Suprapubic skin (tissue), 4 donors: ENCODE results near the gene DNAJC5. TPM values are rescaled to one million over a fixed set of nuclear protein-coding genes. Genes with fewer than 3 reads are reported as not detected.
A peak's percentile ranks its signal among the peaks of the same experiment; 100 is the strongest.

Experiments
- DNase-seq, 2 donors: peaks; one replicate each; pipeline ENCODE4 v3.0.0-alpha.2; 2019; ENCODE audit warnings: low spot score in 2 of 2
- H3K27ac ChIP-seq: fragments of 200-600 bp; sonication (generic); one replicate; pipeline ENCODE4 v1.5.1; 2019
- H3K27me3 ChIP-seq: fragments of 200-600 bp; sonication (generic); one replicate; pipeline ENCODE4 v1.5.1; 2019
- H3K36me3 ChIP-seq: fragments of 200-600 bp; sonication (generic); one replicate; pipeline ENCODE4 v1.5.1; 2019
- H3K4me1 ChIP-seq: fragments of 200-600 bp; sonication (generic); one replicate; pipeline ENCODE4 v1.5.1; 2019
- H3K4me3 ChIP-seq: fragments of 200-600 bp; sonication (generic); one replicate; pipeline ENCODE4 v1.5.1; 2019; ENCODE audit warnings: mild to moderate bottlenecking
- H3K9me3 ChIP-seq: fragments of 200-600 bp; sonication (generic); one replicate; pipeline ENCODE4 v1.5.1; 2019
- CTCF ChIP-seq, 2 donors: fragments of 200-600 bp in 1 of 2; fragments of 450-650 bp in 1 of 2; sonication (generic) in 1 of 2; IDR thresholded peaks; one replicate each; pipeline ENCODE4 v1.5.1; 2016 to 2019; ENCODE audit warnings: antibody characterized with exemption in 2 of 2, mild to moderate bottlenecking in 1 of 2, moderate library complexity in 1 of 2
- EP300 ChIP-seq: sonication (generic); formaldehyde crosslinking; IDR thresholded peaks from one replicate; pipeline ENCODE4 v1.6.1; 2017; ENCODE audit warnings: antibody characterized with exemption
- POLR2A ChIP-seq, 2 donors: fragments of 450-650 bp; IDR thresholded peaks; one replicate each; pipeline ENCODE4 v1.6.1; 2017; ENCODE audit warnings: antibody characterized with exemption in 2 of 2, mild to moderate bottlenecking in 2 of 2, moderate library complexity in 2 of 2
- POLR2AphosphoS5 ChIP-seq, 3 donors: sonication (generic); formaldehyde crosslinking; IDR thresholded peaks; one replicate each; pipeline ENCODE4 v1.6.1; 2017; ENCODE audit warnings: antibody characterized with exemption in 3 of 3
- WGBS: methylation state at CpG from one replicate; pipeline ENCODE4 v1.1.5; 2018; 5-methylcytosine and 5-hydroxymethylcytosine counted together
- total RNA-seq, 4 donors: library from RNA; depleted of rRNA; stranded (reverse); fragments of >200 nt; gene quantifications; one replicate each; pipeline ENCODE4 v1.1.0, GENCODE V29; 2016

The DNAJC5 gene
- total RNA-seq, 4 donors from 2014 or later, result 36.4 to 62.0 (median 53.7) TPM

GRCh38 chr20:63889241-63890200 is 5.4 kb upstream of the DNAJC5 start:
- no peaks in the 10 kb centered on the region for H3K9me3 ChIP-seq
- no peak for DNase-seq
- H3K27me3 ChIP-seq, result no peaks in the 10 kb centered on the region
- WGBS, result 59% methylated on average over 23 of the region's 25 CpGs
- peaks cover 62% of the 10 kb centered on the region for H3K36me3 ChIP-seq
- H3K4me1 ChIP-seq, result peaks cover 39% of the 10 kb centered on the region
- H3K27ac ChIP-seq, result peak overlapping the region; percentile 33
- no peak overlapping the region for H3K4me3 ChIP-seq
- no peak for TF ChIP-seq EP300
- TF ChIP-seq CTCF (IDR thresholded peaks at IDR 0.05), result no peak
- TF ChIP-seq POLR2AphosphoS5 (IDR thresholded peaks at IDR 0.05), result no peak
- TF ChIP-seq POLR2A (IDR thresholded peaks at IDR 0.05), result no peak

GRCh38 chr20:63890201-63890576 is 4.7 kb upstream of the DNAJC5 start:
- H3K27me3 ChIP-seq, result no peaks in the 10 kb centered on the region
- DNase-seq, result no peak
- H3K9me3 ChIP-seq, result no peaks in the 10 kb centered on the region
- no peak overlapping the region for H3K4me3 ChIP-seq
- TF ChIP-seq POLR2AphosphoS5 (IDR thresholded peaks at IDR 0.05) (no peak), EP300 (no peak), POLR2A (IDR thresholded peaks at IDR 0.05) (no peak), CTCF (IDR thresholded peaks at IDR 0.05) (no peak)
- H3K27ac ChIP-seq, result peak overlapping the region; percentile 33
- 73% methylated on average over 7 of the region's 7 CpGs for WGBS
- peaks cover 37% of the 10 kb centered on the region for H3K4me1 ChIP-seq
- H3K36me3 ChIP-seq, result peaks cover 58% of the 10 kb centered on the region

- Histone ChIP-seq H3K4me3 (no peak overlapping the region), H3K4me1 (peaks cover 32% of the 10 kb centered on the region), H3K36me3 (peaks cover 53% of the 10 kb centered on the region), H3K9me3 (no peaks in the 10 kb centered on the region), H3K27ac (no peak overlapping the region), H3K27me3 (no peaks in the 10 kb centered on the region)
- no peak for DNase-seq
- TF ChIP-seq EP300 (no peak), POLR2A (IDR thresholded peaks at IDR 0.05) (no peak), CTCF (IDR thresholded peaks at IDR 0.05) (no peak), POLR2AphosphoS5 (IDR thresholded peaks at IDR 0.05) (no peak)
- 63% methylated on average over 7 of the region's 7 CpGs for WGBS
These were observed 4.3 kb upstream of the DNAJC5 start for GRCh38 chr20:63890616-63891015.

- peaks cover 48% of the 10 kb centered on the region for H3K36me3 ChIP-seq
- TF ChIP-seq EP300 (no peak), CTCF (IDR thresholded peaks at IDR 0.05) (no peak), POLR2A (IDR thresholded peaks at IDR 0.05) (no peak), POLR2AphosphoS5 (IDR thresholded peaks at IDR 0.05) (no peak)
- no peak overlapping the region for H3K4me3 ChIP-seq
- H3K9me3 ChIP-seq, result no peaks in the 10 kb centered on the region
- H3K4me1 ChIP-seq, result peaks cover 33% of the 10 kb centered on the region
- 95% methylated on average over 23 of the region's 29 CpGs for WGBS
- no peak for DNase-seq
- no peaks in the 10 kb centered on the region for H3K27me3 ChIP-seq
- H3K27ac ChIP-seq, result no peak overlapping the region
These were observed 3.6 kb upstream of the DNAJC5 start for GRCh38 chr20:63891061-63892002.
